ENCODE results near the gene SULT1A1. TPM values are rescaled to one million over a fixed set of nuclear protein-coding genes. Genes with fewer than 3 reads are reported as not detected.
"Not testable (repeated sequence)": the region's sequence is repeated elsewhere in the genome, so short reads cannot be mapped to it uniquely, and the experiment has no call there.

Gene SULT1A1
- total RNA-seq, 4 donors from 2014 or later, result 120 to 959 (median 337) TPM

DNA sequence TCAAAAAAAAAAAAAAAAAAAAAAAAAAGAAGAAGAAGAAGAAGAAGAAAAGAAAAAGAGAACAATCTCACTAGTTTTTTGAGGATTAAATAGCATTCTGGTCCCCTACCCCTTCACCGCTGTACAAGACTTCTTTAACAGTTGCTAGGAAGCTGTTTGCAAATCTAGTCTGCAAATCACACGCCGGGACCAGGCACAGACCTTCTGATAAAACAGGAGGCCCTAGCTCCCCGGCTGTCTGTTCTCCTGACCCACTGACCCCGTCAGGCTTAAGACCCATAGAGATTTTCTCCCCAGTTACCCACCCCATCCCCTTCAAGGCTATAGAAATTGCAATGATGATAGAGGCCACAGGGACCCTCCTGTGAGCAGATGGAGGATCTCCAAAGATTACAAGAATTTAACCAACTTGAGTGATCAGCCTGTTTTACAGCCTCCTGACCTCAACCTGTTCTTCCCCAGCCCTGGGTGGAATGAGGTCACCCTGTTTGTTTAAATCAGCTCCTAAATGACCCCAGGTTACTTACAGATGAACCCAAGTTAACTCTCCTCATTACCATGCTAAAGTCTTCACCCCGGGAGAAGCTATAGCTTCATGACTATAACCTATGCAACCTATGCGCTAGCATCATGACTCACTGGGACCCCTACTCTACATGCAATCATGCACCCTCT, 11.8 kb upstream of the SULT1A1 start:
- H3K4me3 ChIP-seq, result no peak overlapping the region
- H3K36me3 ChIP-seq, result no peaks in the 10 kb centered on the region
- no peaks in the 10 kb centered on the region for H3K9me3 ChIP-seq
- DNase-seq, result no peak
- TF ChIP-seq, protein P1, sequence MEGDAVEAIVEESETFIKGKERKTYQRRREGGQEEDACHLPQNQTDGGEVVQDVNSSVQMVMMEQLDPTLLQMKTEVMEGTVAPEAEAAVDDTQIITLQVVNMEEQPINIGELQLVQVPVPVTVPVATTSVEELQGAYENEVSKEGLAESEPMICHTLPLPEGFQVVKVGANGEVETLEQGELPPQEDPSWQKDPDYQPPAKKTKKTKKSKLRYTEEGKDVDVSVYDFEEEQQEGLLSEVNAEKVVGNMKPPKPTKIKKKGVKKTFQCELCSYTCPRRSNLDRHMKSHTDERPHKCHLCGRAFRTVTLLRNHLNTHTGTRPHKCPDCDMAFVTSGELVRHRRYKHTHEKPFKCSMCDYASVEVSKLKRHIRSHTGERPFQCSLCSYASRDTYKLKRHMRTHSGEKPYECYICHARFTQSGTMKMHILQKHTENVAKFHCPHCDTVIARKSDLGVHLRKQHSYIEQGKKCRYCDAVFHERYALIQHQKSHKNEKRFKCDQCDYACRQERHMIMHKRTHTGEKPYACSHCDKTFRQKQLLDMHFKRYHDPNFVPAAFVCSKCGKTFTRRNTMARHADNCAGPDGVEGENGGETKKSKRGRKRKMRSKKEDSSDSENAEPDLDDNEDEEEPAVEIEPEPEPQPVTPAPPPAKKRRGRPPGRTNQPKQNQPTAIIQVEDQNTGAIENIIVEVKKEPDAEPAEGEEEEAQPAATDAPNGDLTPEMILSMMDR (IDR thresholded peaks at IDR 0.05), result no peak
- TF ChIP-seq POLR2A (IDR thresholded peaks at IDR 0.05), result no peak
- no peaks in the 10 kb centered on the region for H3K27me3 ChIP-seq
- peaks cover 0 to 23% (median 4%) of the 10 kb centered on the region in 4 donors for H3K4me1 ChIP-seq
- H3K27ac ChIP-seq, result no peak overlapping the region

DNA sequence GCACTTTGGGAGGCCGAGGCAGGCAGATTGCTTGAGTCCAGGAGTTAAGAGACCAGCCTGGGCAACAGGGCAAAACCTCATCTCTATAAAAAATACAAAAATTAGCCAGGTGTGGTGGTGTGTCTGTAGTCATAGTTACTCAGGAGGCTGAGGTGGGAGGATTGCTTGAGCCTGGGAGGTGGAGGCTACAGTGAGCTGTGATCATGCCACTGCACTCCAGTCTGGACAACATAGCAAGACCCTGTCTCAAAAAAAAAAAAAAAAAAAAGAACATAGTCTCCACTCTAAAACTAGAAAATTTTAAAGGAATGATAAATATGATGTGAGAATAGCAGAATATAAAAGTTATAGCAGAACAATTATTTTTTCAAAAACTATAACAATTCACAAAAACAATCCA, 10.5 kb upstream of the SULT1A1 start:
- H3K4me3 ChIP-seq, H3K36me3 ChIP-seq, H3K27ac ChIP-seq, H3K9me3 ChIP-seq, DNase-seq, H3K27me3 ChIP-seq: not testable (repeated sequence)
- peaks cover 0 to 23% (median 4%) of the 10 kb centered on the region in 4 donors for H3K4me1 ChIP-seq

DNA sequence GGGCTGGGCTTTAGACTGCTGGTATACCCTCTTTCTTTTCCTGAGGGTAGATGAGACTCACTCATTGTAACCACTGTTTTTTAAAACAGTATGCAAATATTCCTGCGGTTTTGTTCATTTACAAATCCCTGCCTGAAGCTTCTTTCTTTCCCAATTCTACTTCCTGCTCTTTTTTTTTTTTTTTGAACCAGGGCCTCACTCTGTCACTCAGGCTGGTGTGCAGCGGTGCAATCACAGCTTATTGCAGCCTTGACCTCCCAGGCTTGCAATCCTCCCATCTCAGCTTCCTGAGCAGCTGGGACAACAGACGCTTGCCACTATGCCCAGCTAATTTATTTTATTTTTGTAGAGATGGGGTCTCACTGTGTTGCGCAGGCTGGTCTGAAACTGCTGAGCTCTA, 8.0 kb upstream of the SULT1A1 start:
- Histone ChIP-seq H3K27me3 (no peaks in the 10 kb centered on the region), H3K9me3 (no peaks in the 10 kb centered on the region), H3K4me3 (no peak overlapping the region), H3K27ac (no peak overlapping the region), H3K4me1 (peaks cover 0 to 12% (median 2%) of the 10 kb centered on the region in 4 donors), H3K36me3 (no peaks in the 10 kb centered on the region)
- TF ChIP-seq POLR2A (IDR thresholded peaks at IDR 0.05), result no peak
- TF ChIP-seq, protein P1 (IDR thresholded peaks at IDR 0.05), result no peak
- DNase-seq, result no peak

DNA sequence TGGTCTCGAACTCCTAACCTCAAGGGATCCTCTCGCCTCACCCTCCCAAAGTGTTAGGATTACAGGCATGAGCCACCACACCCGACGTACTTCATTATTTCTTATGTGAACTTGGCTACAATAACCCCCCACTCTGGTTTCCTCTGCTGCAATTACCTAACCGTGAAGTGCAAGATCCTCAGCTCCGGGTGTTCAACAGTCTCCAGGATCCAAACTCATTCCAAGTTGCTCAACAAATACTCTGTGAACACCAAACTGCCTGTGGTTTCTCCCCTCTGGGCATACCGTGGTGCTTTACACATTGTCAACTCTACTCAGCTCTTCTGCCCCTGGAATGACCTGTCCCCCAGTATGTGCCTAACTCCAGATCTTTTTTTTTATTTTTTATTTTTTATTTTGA, 6.8 kb upstream of the SULT1A1 start:
- peaks cover 0 to 2% (median 0%) of the 10 kb centered on the region in 4 donors for H3K4me1 ChIP-seq
- no peak overlapping the region for H3K4me3 ChIP-seq
- no peaks in the 10 kb centered on the region for H3K36me3 ChIP-seq
- no peak overlapping the region for H3K27ac ChIP-seq
- H3K27me3 ChIP-seq, result no peaks in the 10 kb centered on the region
- no peaks in the 10 kb centered on the region for H3K9me3 ChIP-seq
- TF ChIP-seq, protein P1 (IDR thresholded peaks at IDR 0.05), result no peak
- no peak for TF ChIP-seq POLR2A (IDR thresholded peaks at IDR 0.05)
- DNase-seq, result no peak

DNA sequence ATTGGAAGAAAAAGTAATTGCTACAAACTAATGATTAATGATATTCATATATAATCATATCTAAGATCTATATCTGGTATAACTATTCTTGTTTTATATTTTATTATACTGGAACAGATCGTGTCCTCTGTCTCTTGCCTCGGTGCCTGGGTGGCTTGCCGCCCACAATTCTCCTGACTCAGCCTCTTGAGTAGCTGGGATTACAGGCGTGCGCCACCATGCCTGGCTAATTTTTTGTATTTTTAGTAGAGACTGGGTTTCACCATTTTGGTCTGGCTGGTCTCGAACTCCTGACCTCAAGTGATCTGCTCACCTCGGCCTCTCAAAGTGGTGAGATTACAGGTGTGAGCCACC, 6.4 kb upstream of the SULT1A1 start:
- H3K4me3 ChIP-seq, H3K36me3 ChIP-seq, H3K9me3 ChIP-seq, H3K27ac ChIP-seq, H3K27me3 ChIP-seq, DNase-seq, H3K4me1 ChIP-seq: not testable (repeated sequence)

DNA sequence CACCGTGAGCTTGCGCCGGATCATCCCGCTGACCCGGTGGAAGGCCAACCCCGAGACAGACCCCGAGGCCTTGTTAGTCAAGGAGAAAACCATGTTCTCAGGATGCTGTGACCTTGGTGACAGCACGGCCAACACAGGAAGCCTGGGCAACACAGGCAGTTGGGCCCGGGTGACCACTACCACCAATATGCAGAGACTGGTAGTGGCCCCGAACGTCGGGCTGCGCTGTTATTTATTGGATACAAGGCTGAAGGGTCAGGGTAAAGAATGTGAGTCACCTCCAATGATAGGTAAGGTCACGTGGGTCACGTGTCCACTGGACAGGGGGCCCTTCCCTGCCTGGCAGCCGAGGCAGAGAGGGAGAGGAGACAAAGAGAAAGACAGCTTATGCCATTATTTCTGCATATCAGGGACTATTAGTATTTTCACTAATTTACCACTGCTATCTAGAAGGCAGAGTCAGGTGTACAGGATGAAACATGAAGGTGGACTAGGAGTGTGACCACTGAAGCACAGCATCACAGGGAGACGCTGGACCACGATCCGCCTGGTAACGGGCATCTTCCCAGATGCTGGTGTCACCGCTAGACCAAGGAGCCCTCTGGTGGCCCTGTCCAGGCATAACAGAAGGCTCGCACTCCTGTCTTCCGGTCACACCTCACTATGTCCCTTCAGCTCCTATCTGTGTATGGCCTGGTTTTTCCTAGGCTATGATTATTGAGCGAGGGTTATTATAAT, 5.8 kb upstream of the SULT1A1 start:
- not testable (repeated sequence) for H3K27ac ChIP-seq, H3K4me1 ChIP-seq, H3K27me3 ChIP-seq, H3K9me3 ChIP-seq, H3K36me3 ChIP-seq, H3K4me3 ChIP-seq
- TF ChIP-seq, protein P1 (IDR thresholded peaks at IDR 0.05), result peak; percentile 29 to 85 (median 72)
- DNase-seq, result peak in 2 of 3 donors; percentile 67 to 85

DNA sequence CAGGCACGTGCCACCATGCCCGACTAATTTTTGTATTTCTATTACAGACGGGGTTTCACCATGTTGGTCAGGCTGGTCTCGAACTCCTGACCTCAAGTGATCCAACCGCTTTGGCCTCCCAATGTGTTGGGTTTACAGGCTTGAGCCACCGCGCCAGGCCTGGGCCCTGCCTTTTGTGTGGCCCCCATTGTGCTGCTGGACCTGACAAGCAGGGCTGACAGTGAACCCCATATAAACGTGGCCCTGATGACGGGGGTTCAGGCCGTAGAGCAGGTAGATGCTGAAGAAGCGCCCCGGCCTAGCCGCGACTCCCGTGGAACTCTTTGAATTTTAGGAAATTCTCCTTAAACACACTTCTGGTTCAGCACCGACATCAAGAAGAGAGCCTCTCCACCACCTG, 4.7 kb upstream of the SULT1A1 start:
- not testable (repeated sequence) for H3K36me3 ChIP-seq, H3K4me3 ChIP-seq, H3K9me3 ChIP-seq, H3K27ac ChIP-seq, H3K27me3 ChIP-seq, DNase-seq
- H3K4me1 ChIP-seq, result peaks cover 0 to 17% (median 4%) of the 10 kb centered on the region in 4 donors

DNA sequence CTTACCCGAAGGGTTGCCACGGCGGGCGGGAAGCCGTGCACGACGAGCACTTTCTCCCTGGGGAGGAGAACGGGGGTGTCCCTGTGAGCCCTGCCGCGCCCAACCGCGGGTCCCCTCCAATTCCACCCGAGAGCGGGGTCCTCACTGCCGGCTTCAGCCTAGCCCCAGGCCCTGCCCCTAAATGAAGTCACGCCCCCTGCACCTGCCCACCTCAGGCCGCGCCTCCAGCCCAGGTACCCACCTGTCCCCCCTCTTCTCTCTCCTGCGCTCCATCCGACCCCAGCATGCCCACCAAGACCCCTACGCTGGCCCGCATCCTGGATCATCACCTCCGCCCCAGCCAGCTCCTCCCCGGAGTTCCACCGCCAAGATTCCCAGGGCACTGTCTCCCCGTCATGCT, 4.1 kb upstream of the SULT1A1 start:
- not testable (repeated sequence) for H3K9me3 ChIP-seq, H3K36me3 ChIP-seq, H3K27me3 ChIP-seq, H3K4me3 ChIP-seq, DNase-seq
- Histone ChIP-seq H3K4me1 (peaks cover 0 to 23% (median 4%) of the 10 kb centered on the region in 4 donors), H3K27ac (peak overlapping the region in 1 of 4 donors; percentile 65)

DNA sequence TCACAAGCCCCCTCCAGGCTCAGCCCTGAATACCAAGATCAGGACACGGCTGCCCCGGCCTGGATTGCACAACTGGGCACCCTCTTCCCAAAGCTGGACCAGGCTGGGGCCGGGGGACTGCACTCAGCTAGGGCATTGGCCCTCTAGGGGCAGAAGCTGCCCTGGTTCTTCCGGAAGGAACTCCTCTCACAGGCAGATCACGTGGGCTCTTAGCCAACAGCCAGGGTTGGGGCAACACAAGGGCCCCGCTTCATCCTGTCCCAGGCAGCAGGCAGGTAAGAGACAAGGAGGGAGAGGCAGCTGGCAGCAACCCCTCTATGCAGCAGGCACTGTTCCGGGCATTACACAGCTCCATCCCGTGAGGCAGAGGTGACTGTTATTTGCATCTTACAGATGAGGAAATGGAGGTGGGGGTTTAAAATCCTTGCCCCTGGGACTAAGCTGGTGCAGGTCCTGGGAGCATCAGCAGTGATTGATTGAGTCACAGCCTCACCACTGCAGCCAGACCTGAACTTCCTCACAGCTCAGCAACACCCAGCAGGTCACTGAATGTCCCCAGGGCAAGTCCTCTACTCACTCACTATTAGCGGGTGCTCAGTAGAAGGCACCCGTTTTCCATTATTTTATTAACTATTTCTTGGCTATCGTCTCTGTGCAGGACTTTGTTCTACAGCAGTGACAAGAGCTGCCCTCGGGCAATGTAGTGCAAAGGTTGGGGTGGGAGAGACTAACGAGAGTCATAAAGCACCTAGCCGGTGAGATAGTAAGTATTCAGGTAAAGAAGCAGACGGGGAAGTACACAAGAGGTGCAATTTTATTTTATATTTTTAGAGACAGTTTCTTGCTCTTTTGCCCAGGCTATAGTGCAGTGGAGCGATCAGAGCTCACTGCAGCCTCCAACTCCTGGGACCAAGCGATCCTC, 2.8 kb upstream of the SULT1A1 start:
- H3K27me3 ChIP-seq, DNase-seq, H3K27ac ChIP-seq, H3K4me3 ChIP-seq, H3K9me3 ChIP-seq, H3K36me3 ChIP-seq: not testable (repeated sequence)
- peaks cover 0 to 36% (median 4%) of the 10 kb centered on the region in 4 donors for H3K4me1 ChIP-seq
